HG02571 (cell line): ENCODE measurements around the gene CD300C.
"Not testable (repeated sequence)": the region's sequence is repeated elsewhere in the genome, so short reads cannot be mapped to it uniquely, and the experiment has no call there.

Source experiments
- ATAC-seq: cut with Tn5 transposase; IDR thresholded peaks from one replicate; pipeline ENCODE4 v1.9.1; 2021; ENCODE audit warnings: mild to moderate bottlenecking, moderate library complexity; ENCODE audit not compliant: unreplicated experiment

The CD300C gene

GRCh38 chr17:74515941-74516340 is 30.0 kb downstream of the CD300C start:
- no peak for ATAC-seq

- ATAC-seq: no peak
These were observed 31.1 kb downstream of the CD300C start for GRCh38 chr17:74514632-74515334.

DNA sequence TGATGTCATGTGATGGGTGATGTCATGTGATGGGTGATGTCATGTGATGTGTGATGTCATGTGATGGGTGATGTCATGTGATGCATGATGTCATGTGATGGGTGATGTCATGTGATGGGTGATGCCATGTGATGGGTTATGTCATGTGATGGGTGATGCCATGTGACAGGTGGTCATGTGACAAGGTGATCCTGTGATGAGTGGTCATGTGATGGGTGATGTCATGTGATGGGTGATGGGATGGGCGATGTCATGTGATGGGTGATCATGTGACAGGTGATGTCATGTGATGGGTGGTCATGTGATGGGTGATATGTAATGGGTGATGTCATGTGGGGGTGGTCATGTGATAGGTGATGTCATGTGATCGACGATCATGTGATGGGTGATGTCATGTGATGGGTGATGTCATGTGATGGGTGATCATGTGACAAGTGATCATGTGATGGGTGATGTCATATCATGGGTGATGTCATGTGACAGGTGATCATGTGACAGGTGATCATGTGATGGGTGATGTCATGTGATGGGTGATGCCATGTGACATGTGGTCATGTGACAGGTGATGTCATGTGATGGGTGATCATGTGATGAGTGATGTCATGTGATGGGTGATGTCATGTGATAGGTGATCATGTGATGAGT is 31.8 kb downstream of the CD300C start:
- ATAC-seq: no peak

GRCh38 chr17:74512624-74513091 is 33.3 kb downstream of the CD300C start:
- ATAC-seq: peak; percentile 56

DNA sequence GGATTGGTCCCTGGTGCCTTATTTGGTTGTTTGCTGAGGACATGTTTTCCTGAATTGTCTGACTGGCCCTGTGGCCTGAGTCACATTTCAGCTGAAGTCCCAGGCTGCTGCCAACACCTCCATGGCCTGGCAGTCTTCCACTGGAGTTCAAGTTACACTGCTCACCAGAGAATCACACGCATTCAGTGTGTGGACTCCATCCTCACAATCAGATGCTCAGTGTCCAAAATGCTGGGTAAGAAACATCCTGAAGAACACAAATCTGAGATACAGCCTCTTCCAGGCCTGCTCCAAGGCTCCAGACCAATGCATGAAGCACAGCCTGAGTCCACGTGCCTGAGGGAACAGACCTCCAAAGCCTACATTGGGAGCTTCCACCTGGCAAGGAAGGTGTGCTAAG is 33.9 kb downstream of the CD300C start:
- ATAC-seq: no peak

DNA sequence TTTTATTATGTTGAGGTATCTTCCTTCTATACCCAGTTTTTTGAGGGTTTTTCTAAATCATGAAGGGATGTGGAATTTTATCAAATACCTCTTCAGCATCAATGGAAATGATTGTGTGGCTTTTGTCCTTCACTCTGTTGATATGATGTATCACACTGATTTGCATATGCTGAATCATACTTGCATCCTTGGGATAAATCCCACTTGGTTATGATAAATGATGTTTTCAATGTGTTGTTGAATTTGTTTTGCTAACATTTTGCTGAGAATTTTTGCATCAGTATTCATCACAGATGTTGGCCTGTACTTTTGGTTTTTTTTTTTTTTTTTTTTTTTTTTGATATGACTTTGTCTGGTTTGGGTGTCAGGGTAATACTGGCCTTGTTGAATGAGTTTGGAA is 37.8 kb downstream of the CD300C start:
- ATAC-seq: no peak

- not testable (repeated sequence) for ATAC-seq
These were observed 42.0 kb downstream of the CD300C start for GRCh38 chr17:74503949-74504348.

GRCh38 chr17:74502861-74503260 is 43.1 kb downstream of the CD300C start:
- ATAC-seq: no peak

DNA sequence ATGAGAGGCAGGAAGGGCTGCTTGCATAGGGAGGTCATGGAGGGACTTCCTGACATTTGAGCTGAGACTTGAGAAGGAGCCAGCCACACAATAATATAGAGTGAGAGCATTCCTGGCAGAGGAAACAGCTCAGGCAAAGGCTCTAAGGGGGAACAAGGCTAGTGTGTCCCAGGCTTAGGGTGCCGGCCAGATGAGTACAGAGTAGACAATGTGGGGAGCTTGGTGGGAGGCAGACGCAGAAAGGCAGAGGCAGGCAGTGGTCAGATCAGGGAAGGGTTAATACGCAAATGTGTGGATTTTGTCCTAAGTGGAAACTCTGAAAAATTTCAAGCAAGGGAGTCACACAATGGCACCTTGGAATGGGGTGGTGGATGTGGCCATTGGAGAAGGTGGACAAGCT is 45.9 kb downstream of the CD300C start:
- no peak for ATAC-seq

DNA sequence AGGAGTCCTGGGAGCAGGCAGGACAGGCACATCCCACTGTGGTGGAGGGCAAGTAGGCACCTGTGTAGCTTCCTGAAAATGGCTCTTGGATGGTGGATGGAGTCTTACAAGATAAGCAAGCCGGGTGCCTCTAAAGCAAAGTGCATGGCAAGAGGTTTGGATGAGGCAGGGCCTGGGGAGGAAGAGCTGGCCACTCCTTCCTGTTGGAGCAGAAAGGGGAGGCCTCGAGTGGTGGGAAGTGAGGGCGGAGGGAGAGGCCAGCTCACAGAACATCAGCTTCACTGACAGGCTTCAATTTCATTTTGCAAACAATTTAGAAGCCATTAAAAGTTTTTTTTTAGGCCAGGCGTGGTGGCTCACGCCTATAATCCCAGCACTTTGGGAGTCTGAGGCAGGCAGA is 48.4 kb downstream of the CD300C start:
- no peak for ATAC-seq

DNA sequence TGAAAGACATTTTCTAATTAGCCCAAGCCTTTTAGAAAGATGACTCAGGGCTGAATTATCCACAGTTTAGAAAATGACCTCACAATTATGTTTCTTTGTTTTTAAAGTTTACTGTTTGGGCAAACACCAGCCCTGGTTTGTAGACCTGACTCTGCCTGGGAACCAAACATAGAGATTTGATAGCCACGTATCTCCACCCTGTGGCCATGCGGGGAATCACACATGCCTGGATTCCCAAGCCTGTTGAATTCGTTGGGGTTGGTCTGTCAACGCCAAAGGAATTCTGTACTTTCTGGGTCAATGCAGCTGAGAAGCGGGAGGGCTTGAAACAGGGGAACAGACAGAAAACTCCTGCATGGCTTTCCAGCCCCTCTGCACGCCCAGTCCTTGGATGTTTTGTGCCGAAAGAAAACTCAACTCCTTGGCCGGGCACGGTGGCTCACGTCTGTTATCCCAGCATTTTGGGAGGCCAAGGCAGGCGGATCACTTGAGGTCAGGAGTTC is 52.5 kb downstream of the CD300C start:
- no peak for ATAC-seq

- no peak for ATAC-seq
These were observed 54.3 kb downstream of the CD300C start for GRCh38 chr17:74491626-74492025.
